Neuronal stem cell (in vitro differentiated cells): ENCODE measurements around the gene RBFA.

Experiments used
- DNase-seq: peaks from one replicate; pipeline ENCODE4 v3.0.0-alpha.2; 2013; ENCODE audit warnings: low spot score
- H2AFZ ChIP-seq: one replicate; pipeline ENCODE4 v1.6.1; 2013; ENCODE audit warnings: mild to moderate bottlenecking, low read length, inconsistent platforms
- H2AK5ac ChIP-seq: 2 replicates; pipeline ENCODE4 v1.6.1; 2013; ENCODE audit warnings: low read depth, mild to moderate bottlenecking, inconsistent platforms, low read length, moderate library complexity, mixed read lengths
- H2BK120ac ChIP-seq: 2 replicates; pipeline ENCODE4 v1.6.1; 2013; ENCODE audit warnings: low read depth, mild to moderate bottlenecking, inconsistent platforms, low read length, moderate library complexity, mixed read lengths
- H2BK12ac ChIP-seq: one replicate; pipeline ENCODE4 v1.6.1; 2013; ENCODE audit warnings: low read length, inconsistent platforms
- H2BK15ac ChIP-seq: 2 replicates; pipeline ENCODE4 v1.6.1; 2013; ENCODE audit warnings: mild to moderate bottlenecking, low read length, inconsistent platforms, mixed read lengths
- H2BK5ac ChIP-seq: one replicate; pipeline ENCODE4 v1.6.1; 2013; ENCODE audit warnings: inconsistent platforms, mild to moderate bottlenecking, low read length, moderate library complexity
- H3K14ac ChIP-seq: one replicate; pipeline ENCODE4 v1.6.1; 2013; ENCODE audit warnings: low read length, inconsistent platforms
- H3K18ac ChIP-seq: 2 replicates; pipeline ENCODE4 v1.6.1; 2013; ENCODE audit warnings: low read length, inconsistent platforms
- H3K23ac ChIP-seq: 2 replicates; pipeline ENCODE4 v1.6.1; 2013; ENCODE audit warnings: low read depth, mild to moderate bottlenecking, mixed read lengths, low read length, inconsistent platforms; ENCODE audit not compliant: poor library complexity
- H3K27ac ChIP-seq: replicated peaks from 3 replicates; pipeline ENCODE4 v1.5.1; 2013; ENCODE audit warnings: low read length, inconsistent platforms
- H3K27me3 ChIP-seq, 3 experiments: 2 replicates each; pipeline ENCODE4 v1.6.1; 2013; ENCODE audit warnings: low read length in 3 of 3, mild to moderate bottlenecking in 2 of 3, inconsistent platforms in 1 of 3, low read depth in 1 of 3, mixed read lengths in 1 of 3, moderate library complexity in 1 of 3; ENCODE audit not compliant: control insufficient read depth in 3 of 3, insufficient read depth in 3 of 3
- H3K36me3 ChIP-seq, 2 donors: replicated peaks in 1 of 2; 2 replicates each; pipeline ENCODE4 v1.6.1; 2013; ENCODE audit warnings: low read length in 2 of 2; ENCODE audit not compliant: control insufficient read depth in 2 of 2, insufficient read depth in 2 of 2
- H3K4ac ChIP-seq: 2 replicates; pipeline ENCODE4 v1.6.1; 2013; ENCODE audit warnings: inconsistent platforms, mild to moderate bottlenecking, low read length, moderate library complexity
- H3K4me1 ChIP-seq, 2 donors: 1 replicate in 1 of 2; 2 replicates in 1 of 2; pipeline ENCODE4 v1.6.1; 2013; ENCODE audit warnings: low read length in 2 of 2, low read depth in 1 of 2; ENCODE audit not compliant: control insufficient read depth in 2 of 2, insufficient read depth in 1 of 2
- H3K4me2 ChIP-seq: one replicate; pipeline ENCODE4 v1.6.1; 2013; ENCODE audit warnings: mild to moderate bottlenecking, low read length, inconsistent platforms; ENCODE audit not compliant: insufficient read depth, poor library complexity, severe bottlenecking
- H3K4me3 ChIP-seq, 2 donors: 2 replicates each; pipeline ENCODE4 v1.5.1; 2013; ENCODE audit warnings: low read length in 2 of 2, mild to moderate bottlenecking in 2 of 2, inconsistent platforms in 1 of 2, moderate library complexity in 1 of 2
- H3K79me1 ChIP-seq: one replicate; pipeline ENCODE4 v1.6.1; 2013; ENCODE audit warnings: low read depth, mild to moderate bottlenecking, inconsistent platforms, low read length, moderate library complexity
- H3K9ac ChIP-seq: one replicate; pipeline ENCODE4 v1.6.1; 2013; ENCODE audit warnings: mild to moderate bottlenecking, low read depth, low read length, inconsistent platforms; ENCODE audit not compliant: poor library complexity
- H3K9me3 ChIP-seq, 2 donors: replicated peaks in 1 of 2; 2 replicates each; pipeline versions ENCODE3 to v1.6.1; 2013; ENCODE audit warnings: low read length in 2 of 2, mild to moderate bottlenecking in 2 of 2, inconsistent platforms in 1 of 2, low read depth in 1 of 2, mixed read lengths in 1 of 2, moderate library complexity in 1 of 2; ENCODE audit not compliant: control insufficient read depth in 2 of 2, insufficient read depth in 1 of 2
- H4K8ac ChIP-seq: one replicate; pipeline ENCODE4 v1.6.1; 2013; ENCODE audit warnings: low read depth, mild to moderate bottlenecking, inconsistent platforms, low read length, moderate library complexity
- H4K91ac ChIP-seq: one replicate; pipeline ENCODE4 v1.6.1; 2013; ENCODE audit warnings: low read length, low read depth, mild to moderate bottlenecking, inconsistent platforms; ENCODE audit not compliant: poor library complexity
- WGBS, 2 donors: extraction: QIAGEN DNeasy Blood & Tissue Kit; methylation state at CpG; one replicate each; pipeline ENCODE4 v1.1.7; 2013; ENCODE audit warnings: missing lambda C conversion rate in 2 of 2, mixed read lengths in 1 of 2; ENCODE audit not compliant: insufficient read length in 2 of 2, insufficient replicate concordance in 1 of 2; ENCODE audit errors: extremely low coverage in 2 of 2; 5-methylcytosine and 5-hydroxymethylcytosine counted together

Gene RBFA

GRCh38 chr18:80075940-80076339, 41.7 kb downstream of the RBFA start:
- Histone ChIP-seq H2BK120ac (no peak overlapping the region), H3K27ac (no peak overlapping the region), H3K4me3 (no peak overlapping the region), H3K79me1 (peaks cover 2% of the 10 kb centered on the region), H3K4me1 (no peaks in the 10 kb centered on the region), H2BK12ac (no peak overlapping the region), H2AFZ (no peak overlapping the region), H3K14ac (no peak overlapping the region), H3K27me3 (peaks cover 0 to 2% (median 0%) of the 10 kb centered on the region in 3 experiments), H3K4ac (no peak overlapping the region), H2BK5ac (no peak overlapping the region), H3K36me3 (peaks cover 0 to 2% of the 10 kb centered on the region in 2 donors), H2AK5ac (no peak overlapping the region), H4K8ac (no peak overlapping the region), H4K91ac (no peak overlapping the region), H3K9me3 (peaks cover 0 to 9% of the 10 kb centered on the region in 2 donors), H3K23ac (no peak overlapping the region), H2BK15ac (no peak overlapping the region), H3K18ac (no peak overlapping the region), H3K9ac (no peak overlapping the region), H3K4me2 (no peak overlapping the region)
- no CpG with 5 or more reads among the region's 7 CpGs for WGBS, 2 donors
- DNase-seq = no peak

DNA sequence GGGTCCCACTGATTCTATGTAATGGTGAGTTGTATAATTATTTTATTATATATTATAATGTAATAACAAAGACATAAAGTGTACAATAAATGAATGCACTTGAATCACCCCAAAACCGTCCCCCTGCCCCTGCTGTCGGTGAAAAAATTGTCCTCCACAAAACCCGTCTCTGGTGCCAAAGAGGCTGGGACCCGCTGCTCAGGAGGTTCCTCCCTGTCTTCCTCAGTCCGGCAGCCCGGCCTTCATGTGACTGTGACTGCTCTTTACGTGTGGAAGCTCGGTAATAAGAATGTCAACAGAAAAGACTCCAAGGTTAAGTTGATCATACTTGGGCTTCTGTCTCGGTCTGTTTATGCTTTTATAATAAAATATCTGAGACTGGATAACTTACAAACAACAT, 42.1 kb downstream of the RBFA start:
- Histone ChIP-seq H3K36me3 (peaks cover 0 to 2% of the 10 kb centered on the region in 2 donors), H2AFZ (no peak overlapping the region), H3K9ac (no peak overlapping the region), H3K9me3 (peaks cover 0 to 9% of the 10 kb centered on the region in 2 donors), H3K4ac (no peak overlapping the region), H3K27ac (no peak overlapping the region), H2AK5ac (no peak overlapping the region), H3K23ac (no peak overlapping the region), H3K14ac (no peak overlapping the region), H3K79me1 (peaks cover 2% of the 10 kb centered on the region), H3K4me2 (no peak overlapping the region), H2BK120ac (no peak overlapping the region), H4K8ac (no peak overlapping the region), H3K18ac (no peak overlapping the region), H3K4me3 (no peak overlapping the region), H3K27me3 (peaks cover 0 to 2% (median 0%) of the 10 kb centered on the region in 3 experiments), H3K4me1 (no peaks in the 10 kb centered on the region), H2BK5ac (no peak overlapping the region), H4K91ac (no peak overlapping the region), H2BK12ac (no peak overlapping the region), H2BK15ac (no peak overlapping the region)
- WGBS, 2 donors = no CpG with 5 or more reads among the region's 9 CpGs
- no peak for DNase-seq

DNA sequence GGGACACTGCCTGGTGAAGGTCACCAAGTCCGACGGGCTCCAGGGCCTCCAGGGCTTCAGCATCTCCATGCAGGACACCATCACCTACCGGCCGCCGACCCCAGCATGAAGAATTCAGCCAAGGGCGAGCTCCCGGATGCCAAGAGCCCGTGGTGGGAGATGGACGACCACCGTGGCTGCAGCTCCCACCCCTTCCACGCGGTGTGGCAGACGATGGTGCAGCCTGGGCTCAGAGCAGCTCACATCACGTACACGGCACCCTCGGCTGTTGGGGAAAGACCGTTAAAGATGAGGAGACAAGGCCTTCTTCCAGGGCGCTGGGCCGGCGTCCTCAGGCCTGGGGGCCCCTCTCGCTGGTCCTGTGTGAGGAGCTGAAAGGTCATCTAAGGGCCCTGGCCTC, 43.6 kb downstream of the RBFA start:
- Histone ChIP-seq H3K4me1 (no peaks in the 10 kb centered on the region), H2AFZ (no peak overlapping the region), H3K4me2 (no peak overlapping the region), H2BK5ac (no peak overlapping the region), H3K14ac (peak overlapping the region; percentile 91), H2BK15ac (no peak overlapping the region), H3K9me3 (peaks cover 0 to 9% of the 10 kb centered on the region in 2 donors), H3K4me3 (peak overlapping the region in 1 of 2 donors; percentile 60), H3K18ac (peak overlapping the region; percentile 32), H2AK5ac (no peak overlapping the region), H3K79me1 (peaks cover 2% of the 10 kb centered on the region), H2BK12ac (no peak overlapping the region), H2BK120ac (no peak overlapping the region), H3K27me3 (peaks cover 0 to 2% (median 0%) of the 10 kb centered on the region in 3 experiments), H4K8ac (no peak overlapping the region), H4K91ac (no peak overlapping the region), H3K36me3 (peaks cover 0 to 2% of the 10 kb centered on the region in 2 donors), H3K23ac (peak overlapping the region; percentile 82), H3K27ac (no peak overlapping the region), H3K4ac (no peak overlapping the region), H3K9ac (no peak overlapping the region)
- DNase-seq = no peak
- WGBS, 2 donors = no CpG with 5 or more reads among the region's 21 CpGs
